Measurements from ENCODE around the gene METRNL. TPM values are rescaled to one million over a fixed set of nuclear protein-coding genes. Genes with fewer than 3 reads are reported as not detected.

Gene METRNL
- total RNA-seq, 1 donor from 2014 or later, result 50.8 TPM

DNA sequence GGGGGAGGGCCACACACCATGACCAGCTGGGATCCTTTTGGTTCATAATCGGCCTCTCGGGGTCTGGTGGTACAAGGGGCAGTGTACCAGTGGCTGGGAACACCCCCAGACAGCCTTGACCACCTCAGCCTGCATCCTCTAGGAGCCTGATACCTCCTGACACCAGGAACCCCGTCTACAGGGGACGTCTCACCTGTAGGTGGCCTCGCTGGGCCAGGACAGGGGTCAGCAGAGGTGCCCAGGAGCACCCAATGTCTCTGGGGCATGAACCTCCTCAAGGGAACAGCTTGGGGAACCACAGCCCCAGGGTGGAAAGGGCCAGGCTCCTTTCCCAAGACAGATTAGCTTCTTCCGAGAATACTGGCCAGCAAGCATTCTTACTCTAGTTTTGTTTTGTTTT lies 2.5 kb upstream of the METRNL start:
- FAIRE-seq (no peak), DNase-seq (ENCODE audit: low read depth) (no peak)
- TF ChIP-seq, protein P1, sequence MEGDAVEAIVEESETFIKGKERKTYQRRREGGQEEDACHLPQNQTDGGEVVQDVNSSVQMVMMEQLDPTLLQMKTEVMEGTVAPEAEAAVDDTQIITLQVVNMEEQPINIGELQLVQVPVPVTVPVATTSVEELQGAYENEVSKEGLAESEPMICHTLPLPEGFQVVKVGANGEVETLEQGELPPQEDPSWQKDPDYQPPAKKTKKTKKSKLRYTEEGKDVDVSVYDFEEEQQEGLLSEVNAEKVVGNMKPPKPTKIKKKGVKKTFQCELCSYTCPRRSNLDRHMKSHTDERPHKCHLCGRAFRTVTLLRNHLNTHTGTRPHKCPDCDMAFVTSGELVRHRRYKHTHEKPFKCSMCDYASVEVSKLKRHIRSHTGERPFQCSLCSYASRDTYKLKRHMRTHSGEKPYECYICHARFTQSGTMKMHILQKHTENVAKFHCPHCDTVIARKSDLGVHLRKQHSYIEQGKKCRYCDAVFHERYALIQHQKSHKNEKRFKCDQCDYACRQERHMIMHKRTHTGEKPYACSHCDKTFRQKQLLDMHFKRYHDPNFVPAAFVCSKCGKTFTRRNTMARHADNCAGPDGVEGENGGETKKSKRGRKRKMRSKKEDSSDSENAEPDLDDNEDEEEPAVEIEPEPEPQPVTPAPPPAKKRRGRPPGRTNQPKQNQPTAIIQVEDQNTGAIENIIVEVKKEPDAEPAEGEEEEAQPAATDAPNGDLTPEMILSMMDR (IDR thresholded peaks at IDR 0.05; ENCODE audit: insufficient read depth, low read length, severe bottlenecking), result peak; percentile 31
- Histone ChIP-seq H3K4me3 (ENCODE audit: low read depth, low read length) (no peak overlapping the region), H3K36me3 (ENCODE audit: control insufficient read depth, insufficient read depth, low read length) (no peaks in the 10 kb centered on the region), H3K27me3 (ENCODE audit: control insufficient read depth, insufficient read depth, low read length) (peaks cover 7% of the 10 kb centered on the region)

DNA sequence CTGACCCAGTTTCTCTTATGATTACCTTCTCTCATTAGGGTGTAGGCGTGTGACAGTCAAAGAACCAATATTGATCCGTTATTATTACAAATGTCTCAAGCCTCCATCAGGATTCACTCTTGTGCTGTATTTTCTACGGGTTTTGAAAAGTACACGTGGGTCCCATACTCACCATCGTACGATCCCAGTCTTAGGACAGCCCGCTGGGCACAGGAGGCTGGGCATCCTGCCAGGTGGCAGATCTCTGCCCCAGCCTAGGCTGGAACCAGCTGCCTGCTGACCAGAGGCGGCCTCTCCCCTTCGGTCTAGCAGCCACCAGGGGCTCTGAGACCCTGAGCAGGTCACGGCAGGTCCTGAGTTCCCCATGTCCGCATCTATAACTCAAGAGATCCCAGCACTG lies 2.0 kb upstream of the METRNL start:
- no peak overlapping the region for H3K4me3 ChIP-seq (ENCODE audit: low read depth, low read length)
- no peaks in the 10 kb centered on the region for H3K36me3 ChIP-seq (ENCODE audit: control insufficient read depth, insufficient read depth, low read length)
- TF ChIP-seq, protein P1 (IDR thresholded peaks at IDR 0.05; ENCODE audit: insufficient read depth, low read length, severe bottlenecking), result no peak
- no peak for DNase-seq (ENCODE audit: low read depth)
- FAIRE-seq, result peak; percentile 73
- peaks cover 7% of the 10 kb centered on the region for H3K27me3 ChIP-seq (ENCODE audit: control insufficient read depth, insufficient read depth, low read length)

DNA sequence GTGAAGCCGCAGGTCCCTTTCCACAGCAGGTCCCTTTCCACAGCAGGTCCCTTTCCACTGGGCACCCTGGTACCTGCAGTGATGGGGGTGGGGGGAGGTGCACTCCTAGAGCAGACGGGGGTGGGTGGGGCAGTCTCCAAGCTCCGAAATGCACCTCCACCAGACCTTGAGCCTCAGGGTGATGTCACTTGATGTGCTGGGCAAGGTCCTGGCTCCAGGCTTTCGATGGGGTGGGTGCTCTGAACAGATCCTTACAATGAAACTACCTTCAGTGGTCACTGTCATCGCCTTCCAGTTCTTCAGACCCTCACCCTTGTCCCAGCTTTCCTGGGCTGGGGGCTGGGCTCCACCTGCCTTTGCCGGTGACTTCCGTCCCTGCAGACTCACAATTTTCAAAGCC lies 1.5 kb upstream of the METRNL start:
- TF ChIP-seq, protein P1 (IDR thresholded peaks at IDR 0.05; ENCODE audit: insufficient read depth, low read length, severe bottlenecking), result no peak
- no peaks in the 10 kb centered on the region for H3K36me3 ChIP-seq (ENCODE audit: control insufficient read depth, insufficient read depth, low read length)
- peaks cover 7% of the 10 kb centered on the region for H3K27me3 ChIP-seq (ENCODE audit: control insufficient read depth, insufficient read depth, low read length)
- DNase-seq (ENCODE audit: low read depth), result no peak
- FAIRE-seq, result no peak
- H3K4me3 ChIP-seq (ENCODE audit: low read depth, low read length), result no peak overlapping the region

DNA sequence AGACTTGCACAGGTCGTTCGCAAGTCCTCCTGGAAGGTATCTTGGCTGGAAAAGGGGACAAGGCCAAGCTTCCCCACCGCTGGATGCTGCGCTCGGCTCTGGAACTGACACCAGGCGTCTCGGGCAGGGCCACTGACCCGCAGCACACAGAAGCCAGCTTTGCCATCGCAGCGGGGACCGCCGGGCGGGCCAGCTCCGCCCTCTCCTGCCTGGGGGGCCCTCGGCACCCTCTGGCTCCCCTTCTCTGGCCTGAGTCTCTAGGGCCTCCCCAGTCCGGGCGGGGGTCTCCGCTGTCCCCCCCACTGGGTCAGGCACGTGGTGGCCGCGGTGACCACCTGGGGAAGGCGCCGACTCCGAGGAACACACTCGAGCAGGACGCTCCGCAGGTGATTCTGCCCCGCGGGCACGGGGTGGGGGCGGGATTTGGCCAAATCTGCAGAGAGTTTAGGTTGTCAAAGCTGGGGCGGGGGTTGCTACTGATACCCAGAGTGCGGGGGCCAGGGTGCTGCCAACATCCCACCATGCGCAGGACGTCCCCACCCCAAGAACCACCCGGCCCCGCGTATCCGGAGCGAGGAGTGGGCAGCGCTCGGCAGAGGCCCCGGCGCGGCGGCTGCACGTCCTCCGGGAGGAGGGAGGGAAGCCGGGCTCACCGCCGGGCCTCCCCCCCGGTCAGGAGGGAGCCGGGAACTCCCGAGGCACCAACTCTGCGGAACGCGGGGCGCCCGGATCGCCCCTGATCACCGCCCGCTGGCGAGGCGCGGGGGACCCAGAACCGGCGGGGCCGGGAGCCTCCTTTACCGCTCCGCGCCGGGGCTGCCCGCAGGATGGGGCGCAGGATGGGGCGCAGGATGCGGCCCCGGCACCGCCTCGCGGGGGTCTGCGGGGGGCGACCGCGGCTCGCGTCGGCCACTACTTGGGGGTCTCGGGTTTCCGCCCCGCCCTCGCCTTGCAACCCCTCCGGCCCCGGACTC lies 744 bp upstream of the METRNL start:
- H3K27me3 ChIP-seq (ENCODE audit: control insufficient read depth, insufficient read depth, low read length), result peaks cover 7% of the 10 kb centered on the region
- FAIRE-seq (no peak), DNase-seq (ENCODE audit: low read depth) (no peak)
- TF ChIP-seq, protein P1 (IDR thresholded peaks at IDR 0.05; ENCODE audit: insufficient read depth, low read length, severe bottlenecking), result no peak
- no peaks in the 10 kb centered on the region for H3K36me3 ChIP-seq (ENCODE audit: control insufficient read depth, insufficient read depth, low read length)
- peak overlapping the region; percentile 47 for H3K4me3 ChIP-seq (ENCODE audit: low read depth, low read length)

DNA sequence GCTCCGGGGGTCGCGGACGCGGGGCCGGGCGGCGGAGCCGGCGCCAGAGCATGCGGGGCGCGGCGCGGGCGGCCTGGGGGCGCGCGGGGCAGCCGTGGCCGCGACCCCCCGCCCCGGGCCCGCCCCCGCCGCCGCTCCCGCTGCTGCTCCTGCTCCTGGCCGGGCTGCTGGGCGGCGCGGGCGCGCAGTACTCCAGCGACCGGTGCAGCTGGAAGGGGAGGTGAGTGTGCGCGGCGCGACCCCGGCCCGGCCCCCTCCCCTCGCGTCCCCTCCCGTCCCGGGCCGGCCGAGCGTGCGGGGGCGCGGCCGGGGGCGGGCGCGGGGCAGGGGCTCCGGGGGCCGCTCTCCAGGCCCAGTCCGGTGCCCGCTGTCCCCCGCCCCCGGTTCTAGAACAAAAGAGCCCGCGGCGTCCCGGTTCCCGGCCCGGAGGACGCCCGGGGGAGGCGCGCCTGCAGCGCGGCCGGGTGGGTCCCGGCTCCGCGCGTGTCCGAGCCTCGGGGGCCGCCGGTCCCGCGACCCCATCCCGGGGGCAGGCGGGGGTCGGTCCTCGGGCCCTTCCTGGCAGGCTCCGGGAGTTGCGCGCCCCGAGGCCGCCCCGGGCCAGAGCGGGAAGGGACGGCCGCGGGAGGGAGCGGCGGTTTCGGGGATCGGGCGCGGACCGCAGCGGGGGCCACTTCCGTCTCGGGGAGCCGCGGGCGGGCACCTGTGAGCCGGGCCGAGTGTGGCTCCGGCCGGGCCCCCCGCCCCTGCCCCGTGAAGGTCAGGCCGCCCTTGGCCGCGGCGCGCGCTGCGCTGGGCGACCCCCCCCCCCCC lies 563 bp downstream of the METRNL start:
- Histone ChIP-seq H3K27me3 (ENCODE audit: control insufficient read depth, insufficient read depth, low read length) (peaks cover 7% of the 10 kb centered on the region), H3K4me3 (ENCODE audit: low read depth, low read length) (peak overlapping the region; percentile 41), H3K36me3 (ENCODE audit: control insufficient read depth, insufficient read depth, low read length) (no peaks in the 10 kb centered on the region)
- no peak for FAIRE-seq
- no peak for DNase-seq (ENCODE audit: low read depth)
- TF ChIP-seq, protein P1 (IDR thresholded peaks at IDR 0.05; ENCODE audit: insufficient read depth, low read length, severe bottlenecking), result no peak
